IPS DF 4.7 (cell line): ENCODE results near the gene COL4A2.

ENCODE experiments used
- DNase-seq: peaks from one replicate; pipeline ENCODE4 v3.0.0-alpha.2; 2013; ENCODE audit warnings: low spot score; ENCODE audit errors: extremely low read depth

Gene COL4A2

DNA sequence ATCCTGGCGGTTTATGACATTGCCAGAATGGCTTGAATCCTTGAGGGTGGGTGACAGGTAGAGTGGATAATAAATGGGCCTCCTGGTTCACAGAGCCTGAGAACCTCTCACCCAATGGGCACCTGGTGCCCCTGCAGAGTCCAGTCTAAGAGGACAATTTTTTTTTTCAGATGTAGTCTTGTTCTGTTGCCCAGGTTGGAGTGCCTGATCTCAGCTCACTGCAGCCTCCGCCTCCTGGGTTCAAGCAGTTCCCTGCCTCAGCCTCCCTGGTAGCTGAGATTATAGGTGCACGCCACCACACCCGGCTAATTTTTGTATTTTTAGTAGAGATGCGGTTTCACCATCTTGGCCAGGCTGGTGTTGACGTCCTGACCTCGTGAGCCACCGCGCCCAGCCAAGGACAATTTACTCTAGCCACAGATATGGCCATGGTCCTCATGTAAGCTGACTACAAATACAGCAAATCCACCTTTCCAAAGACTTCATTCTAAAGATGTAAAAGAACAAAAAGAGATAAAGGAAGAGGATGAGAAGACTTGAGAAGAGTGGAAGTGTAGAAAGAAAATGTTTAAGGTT lies 33.0 kb downstream of the COL4A2 start:
- no peak for DNase-seq

DNA sequence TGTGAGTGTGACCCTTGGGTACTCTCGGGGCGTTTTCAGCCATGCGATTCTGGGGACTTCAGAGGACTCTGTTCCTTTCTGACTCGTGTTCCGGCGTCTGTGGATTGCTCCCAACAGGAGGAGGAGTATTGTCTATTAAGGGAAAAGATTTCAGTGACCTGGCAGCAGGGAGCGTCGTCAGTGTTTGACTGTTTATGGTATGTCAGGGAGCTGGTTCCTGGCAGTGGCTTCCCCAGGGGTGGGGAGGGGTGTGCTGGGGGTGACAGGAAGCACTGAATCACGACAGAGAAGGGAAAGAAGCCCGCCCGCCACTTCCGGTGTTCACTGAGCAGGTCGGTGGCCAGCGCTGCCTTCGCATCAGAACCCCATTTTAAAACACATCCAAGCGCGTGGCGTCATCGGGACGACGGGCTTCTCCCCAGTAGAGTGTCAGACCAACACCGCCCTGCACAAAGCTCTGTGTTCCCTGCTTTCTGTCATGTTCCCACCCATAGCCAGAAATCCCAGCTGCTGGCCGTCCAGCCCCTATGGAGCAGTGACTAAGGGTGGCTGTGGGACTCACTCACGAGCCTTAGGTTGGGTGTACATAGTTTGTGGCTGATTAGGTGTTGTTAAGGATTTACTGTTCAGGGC lies 33.8 kb downstream of the COL4A2 start:
- no peak for DNase-seq

DNA sequence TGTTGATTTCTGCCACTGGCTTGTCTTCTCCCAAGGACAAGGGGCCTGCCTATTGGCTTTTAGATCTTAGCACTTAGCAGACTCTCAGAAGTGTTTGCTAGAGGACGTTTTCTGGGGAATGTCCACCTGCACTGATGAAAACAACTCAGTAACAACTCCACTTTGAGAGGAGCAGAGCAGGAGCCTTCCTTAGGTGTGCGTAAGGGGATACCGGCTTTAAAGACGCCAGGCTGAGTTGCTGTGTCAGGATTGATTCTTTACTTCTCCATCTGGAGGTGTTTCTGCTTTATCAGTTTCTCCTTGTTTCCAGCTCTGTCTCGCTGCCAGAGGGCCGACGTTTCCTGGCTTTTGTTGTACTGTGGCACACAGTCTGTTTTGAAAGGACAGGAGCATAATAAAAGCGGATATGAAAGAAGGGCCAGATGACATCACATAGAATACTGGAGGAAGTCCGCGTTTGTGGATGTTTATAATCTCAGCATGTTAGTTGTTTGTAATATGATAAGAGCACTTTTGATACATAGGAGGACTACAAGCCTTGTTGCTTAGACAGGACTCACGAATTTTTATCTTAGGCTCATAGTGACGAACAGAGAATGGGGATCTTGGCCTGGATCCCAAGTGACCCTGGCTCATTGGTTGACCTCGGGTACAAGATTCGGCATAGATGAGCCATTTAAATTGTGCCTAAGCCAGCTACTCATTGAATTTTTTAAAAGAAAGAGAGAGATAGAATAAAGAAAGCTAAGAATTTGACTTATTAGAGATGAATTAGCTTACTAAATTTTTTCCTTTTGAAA lies 34.6 kb downstream of the COL4A2 start:
- DNase-seq, result no peak

DNA sequence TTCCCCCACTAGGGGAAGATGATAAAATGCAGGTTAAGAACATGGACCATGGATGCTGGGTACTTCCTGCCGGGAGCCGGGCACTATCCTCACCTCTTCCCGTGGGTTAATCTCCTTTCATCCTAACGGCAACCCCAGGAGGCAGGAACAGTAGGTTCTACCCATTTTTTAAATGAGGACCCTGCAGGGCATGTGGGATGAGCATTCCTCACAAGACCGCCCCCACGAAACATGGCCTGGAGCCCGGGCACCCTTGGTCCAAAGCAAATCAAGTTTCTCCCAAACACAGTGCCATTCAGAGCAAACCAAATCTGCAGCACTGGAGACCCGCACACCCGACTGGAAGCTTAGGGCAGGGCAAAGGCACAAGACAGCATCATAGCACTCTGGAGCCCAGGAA lies 35.4 kb downstream of the COL4A2 start:
- DNase-seq, result no peak

DNA sequence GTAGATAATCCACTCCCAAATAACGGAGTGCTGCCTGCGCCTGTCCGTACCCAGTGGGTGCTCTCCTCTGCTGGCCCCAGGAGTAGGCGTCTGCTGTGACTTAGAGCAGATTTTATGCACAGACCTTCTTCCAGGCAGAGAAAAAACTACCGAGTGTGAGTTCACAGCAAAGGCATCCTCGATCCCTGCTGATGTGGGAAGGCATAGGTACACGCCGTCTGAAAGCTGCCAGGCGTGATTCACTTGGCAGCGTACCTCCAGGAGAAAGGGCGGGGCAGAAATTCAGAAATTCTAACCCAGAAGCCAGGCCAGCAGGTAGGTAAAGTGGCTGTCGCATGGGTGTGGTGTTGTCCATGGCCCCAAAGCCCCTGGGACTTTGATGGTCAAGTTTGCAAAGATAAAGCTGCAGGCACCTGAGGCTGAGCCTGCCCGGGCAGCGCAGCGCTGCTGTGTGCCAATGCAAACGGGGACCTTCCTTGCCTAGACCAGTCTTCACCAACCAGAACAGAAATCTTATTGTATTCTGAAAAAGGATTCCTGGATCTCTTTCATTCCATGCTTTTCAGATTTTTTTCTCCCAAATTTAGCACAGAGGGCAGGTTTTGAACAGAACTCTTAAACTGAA lies 36.3 kb downstream of the COL4A2 start:
- no peak for DNase-seq

DNA sequence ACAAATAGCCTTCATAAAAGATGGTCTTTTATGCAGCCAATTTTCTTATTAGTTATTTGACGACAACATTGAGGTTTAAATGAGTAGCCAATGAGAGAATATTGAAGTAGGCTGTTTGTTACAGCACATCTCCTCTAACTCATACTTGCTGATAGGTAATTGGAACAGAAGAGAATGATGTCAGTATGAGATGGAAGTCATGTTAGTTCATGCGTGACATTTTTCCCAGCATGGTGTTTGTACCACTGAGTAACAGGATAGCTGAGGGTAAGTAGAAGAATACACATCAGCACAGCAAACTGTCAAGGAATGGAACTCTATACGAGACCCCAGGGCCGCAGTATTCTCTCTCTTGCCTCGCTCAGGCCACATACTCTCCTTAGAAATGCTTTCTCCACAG lies 37.2 kb downstream of the COL4A2 start:
- no peak for DNase-seq

DNA sequence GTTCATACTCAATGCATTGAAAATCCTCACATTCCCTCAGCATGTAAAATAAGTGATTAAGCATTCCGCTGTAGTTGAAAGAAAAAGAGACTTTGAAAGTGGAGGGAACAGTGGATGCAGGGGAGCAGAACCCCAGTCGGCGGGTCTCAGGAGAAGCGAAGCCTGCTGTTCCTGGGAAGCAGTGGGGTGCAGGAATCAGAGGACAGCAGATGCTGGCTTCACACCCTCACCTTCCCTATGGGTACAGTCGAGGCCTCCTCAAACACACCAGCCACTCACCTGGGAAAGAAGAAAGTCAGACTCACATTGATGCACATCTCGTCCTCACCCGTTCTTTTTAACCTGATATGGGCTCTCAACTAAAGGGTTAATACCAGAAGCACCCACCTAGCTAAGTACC lies 38.2 kb downstream of the COL4A2 start:
- DNase-seq, result no peak

DNA sequence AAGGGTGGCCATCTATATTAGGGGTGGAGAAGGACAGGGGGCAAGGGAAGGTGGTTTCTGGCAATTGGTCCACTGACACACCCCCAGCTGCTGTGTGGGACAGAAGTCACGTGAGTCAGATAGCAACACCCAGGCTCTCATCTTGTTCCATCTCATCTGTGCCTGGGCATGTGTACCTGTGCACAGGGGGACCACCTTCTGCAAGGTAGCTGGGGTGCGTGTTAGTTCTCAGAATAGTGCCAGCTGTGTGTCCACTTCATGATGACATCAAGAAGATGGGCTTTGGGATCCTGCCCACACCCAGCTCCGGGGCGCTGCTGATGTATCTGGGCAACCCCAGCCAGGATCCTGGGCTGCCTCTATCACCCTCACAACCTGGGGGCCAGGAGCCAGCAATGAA lies 38.6 kb downstream of the COL4A2 start:
- DNase-seq, result no peak

DNA sequence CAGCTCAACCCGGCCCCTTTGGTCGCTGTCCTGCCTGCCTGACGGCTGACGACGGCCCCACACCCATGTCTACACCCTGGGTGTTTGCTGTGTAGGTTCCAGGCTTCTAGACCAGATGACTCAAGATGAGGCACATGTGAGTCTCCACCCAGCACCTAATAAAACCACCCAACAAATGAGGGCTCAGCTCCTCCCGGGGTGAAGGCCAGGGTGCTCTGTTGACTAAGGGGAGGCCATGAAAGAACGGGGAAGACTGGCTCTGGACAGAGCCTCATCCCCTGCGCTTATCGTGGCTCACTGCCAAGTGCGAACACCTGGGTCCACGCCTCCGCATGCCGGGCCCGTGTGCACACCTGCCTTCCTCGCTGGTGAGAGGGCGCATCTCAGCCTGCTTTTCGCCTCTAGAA lies 39.6 kb downstream of the COL4A2 start:
- DNase-seq, result no peak

DNA sequence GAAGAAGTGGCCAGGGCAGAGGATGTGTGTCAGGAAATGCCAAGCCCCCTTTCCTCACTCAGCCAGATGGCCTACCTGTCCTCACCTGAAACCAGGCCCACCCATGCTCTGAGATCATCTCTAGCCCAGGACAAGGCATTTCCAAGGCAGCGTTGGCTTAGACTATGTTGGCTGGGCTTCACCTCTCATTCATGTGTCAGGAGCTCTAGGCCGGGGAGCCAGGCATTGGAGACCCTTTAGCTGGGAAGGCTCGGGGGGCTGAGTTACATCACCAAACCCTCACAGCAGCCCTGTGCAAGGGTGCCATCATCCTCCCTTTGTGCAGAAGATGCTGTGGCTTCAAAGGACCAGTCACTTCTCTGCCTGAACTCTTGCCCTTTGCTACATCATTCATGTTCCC lies 40.0 kb downstream of the COL4A2 start:
- DNase-seq, result no peak

DNA sequence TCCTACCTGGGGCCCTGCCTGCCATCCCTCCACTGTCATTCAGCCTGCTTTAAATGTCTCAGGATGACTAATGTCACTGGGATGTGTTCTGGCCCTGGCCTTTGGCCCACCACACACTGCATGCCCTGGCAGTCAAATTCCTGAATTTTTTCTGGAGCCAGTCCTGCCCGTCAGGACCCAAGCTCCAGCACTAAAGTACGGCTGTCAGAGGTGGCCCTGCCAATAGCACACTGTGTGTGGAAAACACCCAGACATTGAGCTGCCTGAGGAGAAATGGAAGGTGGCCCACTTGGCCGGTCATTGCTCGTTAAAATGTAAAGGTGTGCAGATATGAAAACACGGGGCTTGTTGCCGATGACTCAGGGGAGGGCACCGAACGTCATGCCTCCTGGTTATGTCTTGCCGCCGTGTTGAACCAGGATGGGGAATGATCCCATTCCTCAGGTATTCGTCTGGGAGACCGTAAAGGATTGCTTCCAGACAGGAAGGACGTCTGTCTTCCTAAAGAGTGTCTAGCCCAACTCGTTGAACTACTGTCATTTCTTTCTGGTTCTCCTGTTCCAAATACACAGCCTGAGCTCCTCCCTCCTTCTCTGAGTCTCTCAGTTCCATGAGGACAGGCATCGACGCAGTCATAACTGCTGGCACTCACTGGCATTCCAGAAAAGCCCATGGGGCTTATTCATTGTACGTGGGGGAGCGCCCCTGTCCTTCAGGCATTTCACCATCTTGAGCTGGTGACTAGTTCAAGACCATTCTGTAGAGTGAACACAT lies 40.6 kb downstream of the COL4A2 start:
- DNase-seq, result no peak

DNA sequence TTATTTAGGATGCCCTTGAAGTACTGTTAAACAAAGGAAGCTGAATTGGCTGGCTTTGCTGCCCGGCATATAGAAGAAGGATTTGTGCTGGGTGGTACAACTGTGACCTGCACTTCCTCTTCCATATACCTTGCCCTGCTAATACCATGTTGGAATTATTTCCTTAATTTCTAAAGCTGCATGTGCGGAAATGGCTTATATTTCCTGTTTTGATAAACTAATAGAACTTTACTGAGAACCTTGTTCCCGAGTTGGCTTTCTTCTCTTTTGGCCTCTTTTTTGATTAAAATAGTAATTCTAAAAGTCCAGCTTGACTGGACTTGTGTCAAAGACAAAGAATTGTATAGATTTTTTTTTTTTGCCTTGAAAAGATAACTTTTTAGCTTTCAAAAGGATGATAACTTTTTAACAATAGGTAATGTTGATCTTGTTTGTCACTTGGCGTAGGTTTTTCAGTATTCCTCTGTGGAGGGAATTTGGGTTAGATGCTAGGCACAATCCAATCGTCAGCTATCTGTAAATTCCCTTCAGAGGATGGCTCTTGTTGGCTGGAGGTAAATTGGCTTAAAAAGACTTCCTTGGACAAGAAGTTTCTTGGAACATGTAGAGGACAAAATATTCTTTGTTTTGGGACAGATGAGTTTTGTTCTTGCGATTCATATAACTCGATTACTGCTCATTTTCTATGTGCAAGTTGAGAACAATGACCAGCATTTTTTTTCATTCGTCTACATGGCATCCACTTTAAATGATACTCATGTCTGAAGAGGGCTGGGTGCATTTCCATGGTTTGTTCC lies 41.4 kb downstream of the COL4A2 start:
- DNase-seq, result no peak

DNA sequence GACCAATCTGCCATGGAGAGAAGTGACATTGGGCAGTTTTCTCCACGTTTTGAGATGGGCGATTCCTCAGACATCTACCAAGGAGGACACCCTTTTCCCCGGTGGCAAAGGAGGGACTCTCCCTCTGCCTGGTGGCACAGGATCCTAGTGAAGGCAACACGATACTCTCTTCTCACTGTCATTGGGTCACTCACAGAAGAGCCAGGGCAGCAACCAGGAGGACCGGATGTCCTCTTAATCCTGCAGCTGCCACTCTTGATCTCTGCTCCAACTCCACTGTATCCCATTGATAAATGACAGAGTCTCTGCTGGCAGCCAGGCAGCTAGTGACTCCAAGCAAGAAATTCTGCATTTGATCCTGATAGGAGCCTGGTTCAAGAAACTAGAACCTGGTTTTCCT lies 42.2 kb downstream of the COL4A2 start:
- DNase-seq, result no peak

DNA sequence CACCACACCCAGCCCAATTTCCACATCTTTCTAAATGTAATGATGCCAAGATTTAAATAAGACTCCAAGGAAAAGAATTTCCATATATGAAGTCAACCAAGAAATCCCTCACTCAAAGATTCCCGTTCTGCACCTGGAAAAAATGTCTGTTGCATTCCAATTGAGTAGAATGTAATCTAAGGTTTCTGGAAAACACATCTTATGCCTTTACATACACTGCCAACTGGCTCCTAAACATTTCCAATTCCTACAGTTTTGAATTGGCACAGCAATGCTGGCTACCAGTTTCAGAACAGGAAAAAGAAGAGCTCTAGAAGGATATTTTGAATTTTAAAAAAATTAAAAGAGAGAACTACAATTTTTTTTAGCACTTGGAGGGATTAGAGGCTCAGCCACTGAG lies 43.0 kb downstream of the COL4A2 start:
- DNase-seq, result no peak

DNA sequence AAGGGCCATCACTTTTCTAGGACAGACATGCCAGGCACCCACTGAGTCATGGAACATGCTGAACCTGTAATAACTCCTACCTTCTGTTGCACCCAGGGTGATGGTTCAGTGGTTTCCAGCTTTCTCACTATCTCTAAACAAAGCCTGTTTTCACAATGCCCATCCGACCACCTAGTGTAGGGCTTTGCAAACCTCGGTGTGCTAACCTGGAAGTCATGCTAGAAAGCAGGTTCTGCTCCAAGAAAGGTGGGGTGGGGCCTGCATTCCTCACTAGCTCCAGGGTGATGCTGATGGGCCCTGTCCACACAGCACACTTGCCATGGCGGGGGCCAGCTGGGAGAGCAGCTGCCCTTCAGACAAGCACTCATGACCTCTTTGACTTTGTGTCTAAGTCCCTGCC lies 43.4 kb downstream of the COL4A2 start:
- no peak for DNase-seq

DNA sequence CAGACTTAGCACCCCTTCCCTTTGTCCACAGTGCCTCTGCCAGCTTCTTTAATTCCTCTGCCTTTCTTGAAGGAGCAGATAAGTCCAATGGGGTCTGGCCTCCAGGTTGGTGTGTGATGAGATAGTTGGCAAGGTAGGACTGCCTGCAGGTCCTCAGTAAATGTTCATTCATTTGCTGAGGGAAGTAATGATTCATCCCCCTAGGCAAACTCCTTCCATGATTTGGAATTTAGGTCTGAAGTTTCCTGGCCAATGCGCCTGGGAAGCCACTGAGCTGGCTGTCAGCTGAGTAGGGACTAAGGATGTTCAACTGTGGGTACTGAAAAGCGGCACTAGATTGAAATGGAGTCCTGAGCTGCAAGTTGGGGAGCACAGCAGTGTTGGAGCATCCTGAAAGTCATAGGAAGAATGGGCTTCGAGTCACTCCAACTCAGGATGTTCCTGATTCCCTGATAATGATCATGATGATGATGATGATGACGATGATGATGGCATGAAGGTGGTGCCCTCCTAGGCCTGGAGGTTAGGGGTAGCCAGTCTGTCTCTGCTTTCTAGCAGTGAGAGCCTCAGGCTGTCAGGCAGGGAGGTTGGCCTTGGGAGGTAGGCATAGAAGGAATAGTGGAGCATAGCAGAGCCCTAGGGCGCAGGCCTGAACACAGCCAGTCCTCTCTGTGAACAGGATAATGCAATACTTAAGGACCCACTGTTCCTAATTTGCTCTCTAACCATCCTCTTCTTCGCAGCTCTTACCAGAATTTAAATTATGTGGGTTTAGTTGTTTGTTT lies 44.7 kb downstream of the COL4A2 start:
- DNase-seq, result no peak

DNA sequence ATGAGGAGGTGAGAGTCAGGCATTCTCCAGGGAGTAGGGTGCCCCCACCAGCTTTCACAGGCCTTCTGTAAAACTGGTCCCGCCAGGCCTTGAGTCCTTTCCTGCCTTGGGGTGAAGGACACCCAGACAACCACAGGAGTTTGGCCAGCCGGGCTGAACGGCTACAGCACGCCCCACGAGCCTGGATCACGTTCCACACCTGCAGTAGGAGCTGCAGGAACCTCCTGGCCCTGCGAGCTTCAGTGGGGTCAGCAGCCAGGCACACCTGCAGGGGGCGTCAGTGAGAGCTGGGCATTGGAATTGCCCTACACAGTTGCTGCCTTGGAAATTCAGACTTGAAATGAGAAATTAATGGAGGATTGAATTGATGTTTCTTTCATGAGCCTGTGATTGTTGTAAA lies 45.7 kb downstream of the COL4A2 start:
- DNase-seq, result no peak

DNA sequence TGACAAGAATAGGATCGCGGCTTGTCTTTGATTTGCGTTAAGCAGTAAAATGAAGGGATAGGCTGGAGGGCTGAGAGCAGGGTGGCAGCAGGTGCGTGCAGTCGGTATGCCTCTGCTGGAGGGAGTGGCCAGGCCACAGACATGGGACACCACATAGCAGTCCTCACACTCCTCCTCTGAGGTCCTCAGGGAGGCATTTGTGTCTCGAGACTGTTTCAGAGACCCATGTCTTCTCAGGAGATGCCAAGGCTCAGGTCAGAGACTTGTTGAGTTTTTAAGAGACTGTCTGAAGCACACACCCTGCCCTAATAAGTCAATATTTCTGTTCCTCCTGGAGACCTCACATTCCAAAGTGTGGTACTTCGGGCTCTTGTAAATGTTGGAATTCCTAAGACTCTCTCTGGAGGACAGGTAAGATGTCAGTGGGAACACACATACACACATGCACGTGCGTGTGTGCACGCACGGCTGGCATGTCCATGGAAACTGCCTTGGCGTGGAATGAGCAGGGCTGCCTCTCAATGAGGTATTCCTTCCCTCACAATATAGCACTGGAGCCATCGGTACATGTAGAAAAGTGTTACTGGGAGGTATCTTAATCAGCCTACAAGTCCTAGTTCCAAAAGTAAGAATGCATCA lies 46.4 kb downstream of the COL4A2 start:
- DNase-seq, result no peak

DNA sequence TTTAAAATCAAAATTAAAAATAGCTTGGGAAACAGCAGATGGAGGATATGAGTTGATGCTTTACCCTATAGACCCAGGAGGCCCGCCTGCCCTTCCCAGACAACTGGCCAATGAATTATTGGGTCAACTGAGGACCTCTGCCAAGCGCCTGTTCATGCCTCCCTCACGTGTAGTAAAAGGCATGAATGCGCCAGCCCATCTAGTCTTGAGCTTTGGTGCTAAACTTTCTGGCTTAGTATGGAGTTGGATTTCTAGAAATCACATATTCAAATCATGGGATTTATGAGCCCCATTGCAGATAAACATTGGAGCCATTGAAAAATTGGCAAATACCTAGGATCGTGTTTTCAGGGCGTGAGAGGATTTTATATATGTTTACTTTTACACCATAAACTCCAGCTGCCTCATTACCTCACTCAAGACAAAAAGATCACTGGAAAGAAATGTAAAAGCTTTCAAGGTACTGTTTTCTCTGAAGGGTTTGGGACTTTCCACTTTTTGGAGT lies 47.1 kb downstream of the COL4A2 start:
- DNase-seq, result no peak
